ENCODE data around the gene LYPD6B. TPM values are rescaled to one million over a fixed set of nuclear protein-coding genes. Genes with fewer than 3 reads are reported as not detected.

LYPD6B gene
- total RNA-seq, 1 donor from 2014 or later, result not detected

DNA sequence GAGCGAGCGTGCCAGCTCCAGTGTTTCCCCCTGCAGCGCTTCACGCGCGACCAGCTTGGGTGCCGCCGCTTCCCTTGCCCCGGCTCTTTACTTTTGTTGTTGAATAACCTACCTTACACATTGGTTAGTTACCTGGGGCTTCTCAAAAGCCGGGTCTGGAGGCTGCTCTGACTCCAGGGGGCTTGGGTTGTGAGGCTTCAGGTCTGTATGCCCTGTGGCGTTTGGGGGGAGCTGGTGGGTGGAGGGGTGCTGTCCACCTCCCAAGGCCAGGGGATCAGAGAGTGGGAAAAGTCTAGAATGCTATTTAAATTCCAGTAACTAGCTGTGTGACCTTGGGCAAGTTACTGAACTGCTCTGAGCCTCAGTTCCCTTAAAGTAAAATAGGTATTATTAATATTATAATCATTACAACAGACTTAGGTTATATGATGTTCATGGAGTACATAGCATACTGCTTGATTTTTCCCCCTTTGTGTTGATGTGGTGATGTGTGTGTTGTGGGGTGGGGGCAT is 770 bp downstream of the LYPD6B start:
- intact Hi-C loops (cut with micrococcal nuclease), result no loop called here

DNA sequence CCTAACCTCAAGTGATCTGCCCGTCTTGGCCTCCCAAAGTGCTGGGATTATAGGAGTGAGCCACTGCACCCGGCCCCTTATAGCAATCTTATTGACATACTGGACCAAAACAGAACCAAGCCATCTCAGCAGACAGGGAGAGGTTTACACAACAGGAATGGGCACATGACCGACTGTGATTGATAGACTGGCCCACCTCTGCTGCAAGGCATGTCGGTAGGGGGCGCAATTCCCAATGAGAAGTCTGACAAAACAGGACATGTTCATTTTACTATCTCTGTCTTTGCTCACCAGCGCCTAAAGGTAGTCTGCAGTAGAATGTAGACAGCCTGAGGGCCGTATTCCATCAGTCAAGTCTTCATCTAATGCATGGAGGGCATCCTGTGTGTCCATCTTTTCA is 2.0 kb downstream of the LYPD6B start:
- intact Hi-C loops (cut with micrococcal nuclease), result loop anchor here (1.0 kb wide), 1 partner anchor 521 kb away; no protein-coding TSS in a partner anchor

DNA sequence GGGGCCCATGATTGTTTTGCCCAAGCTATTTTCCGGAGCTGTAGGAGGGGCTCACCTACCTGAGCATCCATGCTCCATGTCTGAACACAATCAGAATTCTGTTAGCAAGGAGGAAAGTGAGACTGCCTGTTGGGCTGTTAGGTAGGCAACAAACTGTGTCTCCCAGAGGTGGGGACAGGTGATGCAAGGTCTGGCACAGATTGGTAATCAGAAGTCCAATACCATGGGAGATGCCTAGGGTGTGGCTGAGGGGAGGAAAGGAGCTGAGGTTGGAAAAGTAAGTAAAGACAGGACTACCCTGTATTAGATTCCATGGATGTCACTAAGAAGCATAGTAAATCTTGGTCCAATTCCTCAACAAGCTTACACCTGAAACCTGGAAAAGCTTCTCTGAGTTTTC is 3.0 kb downstream of the LYPD6B start:
- intact Hi-C loops (cut with micrococcal nuclease), result no loop called here

DNA sequence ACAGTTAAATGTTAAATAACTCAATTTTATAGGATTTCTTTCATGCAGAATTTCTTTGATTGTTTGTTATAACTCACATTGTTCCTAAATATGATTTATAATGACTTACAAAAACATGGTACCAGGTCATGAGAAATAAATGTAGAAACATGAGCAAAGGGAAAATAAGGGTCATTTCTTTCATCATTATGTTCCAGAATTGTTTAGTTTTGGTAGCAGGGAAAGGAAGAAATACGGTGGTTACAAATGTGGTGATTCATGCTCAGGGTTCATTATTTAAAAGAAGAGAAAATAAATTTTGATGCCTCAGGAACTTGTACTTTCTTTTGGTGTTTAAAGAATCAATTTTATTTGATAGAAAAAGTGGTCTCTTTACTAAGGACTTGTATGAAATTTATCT is 4.4 kb downstream of the LYPD6B start:
- intact Hi-C loops (cut with micrococcal nuclease), result no loop called here

DNA sequence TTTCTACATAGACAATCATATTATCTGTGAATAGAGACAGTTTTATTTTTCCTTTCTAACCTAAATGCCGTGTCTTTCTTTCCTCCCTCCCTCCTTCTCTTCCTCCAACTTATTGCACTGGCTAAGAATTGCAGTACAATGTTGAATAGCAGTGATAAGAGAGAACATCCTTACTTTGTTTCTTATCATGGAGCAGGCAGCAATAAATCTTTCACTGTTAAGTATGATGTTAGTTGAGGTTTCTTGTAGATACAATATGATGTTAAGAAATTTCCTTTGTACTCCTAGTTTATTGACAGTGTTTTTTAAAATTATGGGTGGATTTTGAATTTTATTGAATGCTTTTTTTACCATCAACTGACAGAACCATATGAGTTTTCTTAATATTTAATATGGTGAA is 6.0 kb downstream of the LYPD6B start:
- intact Hi-C loops (cut with micrococcal nuclease), result no loop called here

DNA sequence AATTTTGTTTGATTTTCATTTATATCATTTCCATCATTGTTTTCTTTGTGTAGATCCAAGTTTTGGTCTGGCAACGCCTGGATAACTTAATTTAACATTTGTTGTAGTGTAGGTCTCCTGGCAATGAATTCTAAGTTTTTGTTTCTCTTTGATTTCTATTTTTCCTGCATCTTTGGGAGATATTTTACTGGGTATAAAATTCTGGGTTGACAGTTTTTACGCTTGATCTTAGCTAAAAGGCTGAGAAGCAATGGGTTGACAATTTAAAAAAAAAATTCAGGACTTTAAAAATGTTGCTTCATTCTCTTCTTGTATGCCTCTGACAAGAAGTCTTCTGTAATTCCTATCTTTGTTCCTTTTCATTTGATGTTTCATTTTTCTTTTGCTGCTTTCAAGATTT is 8.6 kb downstream of the LYPD6B start:
- intact Hi-C loops (cut with micrococcal nuclease), result no loop called here

DNA sequence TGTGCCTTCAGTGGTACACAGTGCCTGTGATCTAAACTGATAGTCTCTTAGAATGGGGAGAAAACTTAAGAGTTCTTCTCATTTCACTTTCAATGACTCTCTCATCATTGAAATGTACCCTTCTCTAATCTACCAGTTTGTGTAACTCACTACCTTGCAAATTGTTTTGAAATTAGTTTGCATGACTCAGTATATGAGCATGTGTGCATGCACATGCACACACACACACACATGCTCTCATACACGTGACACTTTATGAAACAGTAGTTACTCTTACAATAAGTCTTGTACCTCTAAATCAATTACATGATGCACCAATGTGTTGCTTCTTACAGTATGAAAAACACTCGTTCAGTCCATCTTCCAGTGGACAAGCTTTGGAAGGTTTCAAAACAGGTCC is 10.6 kb downstream of the LYPD6B start:
- intact Hi-C loops (cut with micrococcal nuclease), result no loop called here

DNA sequence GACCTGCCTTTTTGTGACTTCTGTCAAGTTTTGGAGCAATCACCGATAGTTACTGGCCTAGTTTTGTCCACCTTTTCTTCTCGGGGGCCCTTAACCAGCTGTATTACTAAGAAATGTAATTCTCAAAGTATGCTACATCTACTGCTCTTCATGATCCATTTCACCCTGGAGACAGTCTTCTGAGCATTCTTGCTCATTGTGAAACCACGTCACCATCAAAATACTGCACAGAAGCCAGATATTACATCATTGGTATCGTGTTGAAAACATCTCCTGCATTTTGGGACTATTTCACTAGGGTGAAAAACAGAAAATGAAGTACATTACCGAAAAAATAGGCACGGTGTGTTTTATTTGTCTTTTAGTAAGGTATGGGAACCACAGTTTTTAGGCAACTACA is 11.7 kb downstream of the LYPD6B start:
- intact Hi-C loops (cut with micrococcal nuclease), result no loop called here

DNA sequence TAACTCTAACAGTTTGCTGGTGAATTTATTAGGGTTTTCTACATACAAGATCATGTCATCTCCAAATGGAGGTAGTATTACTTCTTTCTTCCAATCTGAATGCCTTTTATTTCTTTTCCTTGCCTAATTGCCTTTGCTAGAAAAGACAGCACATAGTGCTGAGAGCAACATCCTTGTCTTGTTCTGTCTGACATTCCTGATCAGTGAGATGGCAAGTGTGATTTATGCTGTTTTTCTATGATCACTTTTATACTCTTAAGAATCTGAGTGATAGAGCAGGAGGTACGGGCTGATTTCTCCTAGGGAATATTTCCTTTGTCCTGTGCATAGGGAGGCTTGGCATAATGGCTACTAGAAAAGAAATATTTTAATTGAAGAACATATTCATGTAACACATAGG is 17.3 kb downstream of the LYPD6B start:
- intact Hi-C loops (cut with micrococcal nuclease), result no loop called here

DNA sequence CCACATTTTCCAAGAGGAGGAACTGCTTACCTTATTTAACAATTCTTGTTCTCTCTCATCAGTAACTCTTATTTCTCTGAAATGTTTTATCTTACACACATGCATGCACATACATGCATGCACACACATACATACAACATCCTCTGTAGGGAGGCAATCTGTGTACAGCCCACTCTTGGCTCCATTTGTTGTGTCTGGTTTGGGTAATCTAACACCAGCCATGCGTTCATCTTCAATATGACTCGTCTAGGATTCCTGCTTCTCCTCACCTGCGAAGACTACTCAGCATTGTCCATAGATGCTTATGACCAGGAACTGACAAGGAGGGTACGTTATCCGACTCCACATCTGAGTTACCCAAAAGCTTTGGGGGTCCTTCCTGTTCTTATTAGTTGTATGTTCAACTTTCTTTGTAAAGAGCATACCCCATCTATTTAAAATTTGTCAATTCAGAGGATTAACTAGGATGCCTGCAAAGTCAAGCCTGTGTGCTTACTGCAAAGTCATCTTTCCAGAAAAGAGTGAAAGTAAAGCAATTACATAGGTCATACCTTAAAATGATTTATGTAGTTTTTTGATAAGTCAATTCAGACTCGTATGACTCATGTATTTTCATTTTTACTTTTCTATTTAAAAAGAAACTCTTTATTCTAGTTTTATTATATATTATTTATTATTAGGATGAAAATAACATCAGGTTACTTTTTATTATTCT is 18.2 kb downstream of the LYPD6B start:
- intact Hi-C loops (cut with micrococcal nuclease), result no loop called here

DNA sequence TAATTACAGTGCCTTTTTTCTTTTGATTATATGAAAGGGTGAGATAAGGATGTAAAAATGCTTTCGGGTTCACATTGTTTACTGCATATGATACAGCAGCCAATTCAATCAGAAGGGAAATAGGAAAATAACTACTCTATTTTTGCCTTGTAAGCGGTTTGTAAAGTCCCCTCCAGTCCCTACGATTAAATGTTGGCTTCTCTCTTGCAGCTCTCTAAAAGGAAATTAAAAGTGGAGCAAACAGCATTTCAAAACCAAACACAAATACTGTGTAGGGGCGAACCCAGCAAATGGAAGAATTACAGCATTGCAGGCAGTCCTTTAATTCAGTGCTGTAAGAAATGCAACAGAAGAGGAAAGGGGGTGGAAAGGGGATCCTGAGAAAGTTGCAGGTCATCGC is 18.9 kb downstream of the LYPD6B start:
- intact Hi-C loops (cut with micrococcal nuclease), result no loop called here

DNA sequence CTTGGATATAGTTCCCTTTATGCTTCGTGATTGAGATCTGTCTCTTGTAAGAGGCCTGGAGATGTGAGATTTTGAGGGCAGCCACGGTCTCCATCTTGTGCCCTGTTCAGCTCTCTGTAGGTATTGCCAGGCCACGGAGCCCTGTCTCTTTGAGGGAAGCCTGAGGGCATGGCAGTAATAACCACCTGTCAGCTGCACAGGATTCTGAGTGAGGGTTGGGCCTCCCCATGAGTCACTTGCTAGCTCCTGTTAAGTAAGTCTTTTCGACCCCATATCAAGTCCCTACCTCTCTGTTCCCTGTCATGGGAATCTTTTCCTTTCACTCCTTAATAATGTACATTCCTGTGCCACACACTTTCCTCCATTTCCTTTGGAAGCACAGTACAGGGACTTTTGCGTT is 20.4 kb downstream of the LYPD6B start:
- intact Hi-C loops (cut with micrococcal nuclease), result no loop called here

DNA sequence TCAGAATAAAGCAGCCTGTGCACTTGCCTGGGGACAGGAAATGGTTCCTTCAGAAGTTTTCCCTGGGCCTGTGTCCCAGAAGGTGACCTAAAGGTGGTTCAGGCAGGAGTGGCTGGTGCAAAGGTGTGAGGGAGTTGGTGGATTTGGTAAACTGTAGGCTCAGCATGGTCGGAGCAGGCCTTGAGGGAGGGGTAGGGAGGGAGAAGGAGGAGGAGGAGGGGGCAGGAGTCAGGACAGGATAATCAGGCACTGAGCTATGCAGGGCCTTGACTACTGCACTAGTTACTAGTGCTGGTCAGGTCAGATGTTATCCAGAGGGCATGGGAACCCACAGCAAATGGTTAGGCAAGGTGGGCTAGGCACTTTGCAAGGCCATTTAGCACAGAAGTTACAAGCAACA is 21.3 kb downstream of the LYPD6B start:
- intact Hi-C loops (cut with micrococcal nuclease), result no loop called here

DNA sequence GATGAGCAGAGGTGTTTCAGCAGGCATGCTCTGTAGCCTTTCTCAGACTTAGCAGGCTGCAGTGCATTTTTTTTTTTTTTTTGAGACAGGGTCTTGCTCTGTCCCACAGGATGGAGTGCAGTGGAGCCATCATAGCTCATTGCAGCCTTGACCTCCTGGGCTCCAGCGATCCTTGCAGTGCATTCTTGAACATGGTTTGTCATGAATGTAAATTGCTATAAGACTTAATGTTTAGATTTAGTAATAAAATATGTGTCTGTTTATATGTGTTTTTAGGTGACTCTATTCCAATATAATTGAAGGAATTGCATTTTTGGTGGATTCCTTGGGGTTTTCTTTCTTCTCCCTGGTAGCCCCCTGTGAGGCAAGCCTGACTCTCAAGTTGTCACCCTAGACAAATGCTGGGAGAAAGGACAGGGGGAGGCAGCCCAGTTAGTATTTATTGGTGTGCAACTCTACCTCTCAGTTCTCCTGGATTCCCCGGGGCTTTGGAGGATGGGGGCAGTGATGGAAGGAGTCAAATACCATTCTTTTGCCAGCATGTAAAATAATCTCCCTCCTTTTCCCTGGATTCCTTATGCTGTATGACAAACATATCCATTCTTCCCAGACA is 22.7 kb downstream of the LYPD6B start:
- intact Hi-C loops (cut with micrococcal nuclease), result no loop called here

DNA sequence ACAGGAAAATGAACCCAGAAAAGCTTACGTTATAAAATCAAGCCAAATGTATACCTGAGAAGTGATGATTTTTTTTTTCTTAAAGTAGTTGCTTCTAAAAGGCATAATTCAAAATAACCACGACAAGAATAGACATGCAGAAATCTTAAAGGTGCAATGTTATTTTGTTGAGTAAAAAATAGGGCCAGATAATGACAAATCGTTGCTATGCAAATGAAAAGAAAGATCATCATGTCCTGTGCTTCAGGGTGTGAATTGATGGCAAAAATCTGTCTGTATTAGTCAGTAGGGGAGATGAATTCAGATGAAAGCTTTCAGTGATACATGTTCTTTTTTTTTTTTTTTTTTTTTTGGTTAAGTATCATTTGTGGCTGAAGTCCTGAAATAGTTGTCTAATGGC is 24.0 kb downstream of the LYPD6B start:
- intact Hi-C loops (cut with micrococcal nuclease), result no loop called here

DNA sequence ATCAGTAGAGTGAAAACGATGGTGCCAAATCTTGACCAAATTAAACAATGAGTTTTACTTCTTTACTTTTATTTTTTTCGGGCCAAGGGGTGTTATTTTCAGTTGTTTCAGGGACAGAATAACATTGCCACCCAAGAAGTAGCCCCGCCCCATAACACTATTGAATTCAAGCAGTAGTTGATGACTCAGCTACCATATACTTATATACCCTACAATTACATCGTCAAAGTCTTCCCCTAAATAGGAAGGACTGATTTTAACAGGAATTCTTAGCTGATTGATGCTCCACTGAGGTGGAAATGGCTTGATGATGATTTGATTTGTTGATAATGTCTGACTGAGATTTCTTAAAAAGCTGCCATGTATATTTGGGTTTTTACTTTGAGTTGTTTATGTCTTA is 24.7 kb downstream of the LYPD6B start:
- intact Hi-C loops (cut with micrococcal nuclease), result no loop called here

DNA sequence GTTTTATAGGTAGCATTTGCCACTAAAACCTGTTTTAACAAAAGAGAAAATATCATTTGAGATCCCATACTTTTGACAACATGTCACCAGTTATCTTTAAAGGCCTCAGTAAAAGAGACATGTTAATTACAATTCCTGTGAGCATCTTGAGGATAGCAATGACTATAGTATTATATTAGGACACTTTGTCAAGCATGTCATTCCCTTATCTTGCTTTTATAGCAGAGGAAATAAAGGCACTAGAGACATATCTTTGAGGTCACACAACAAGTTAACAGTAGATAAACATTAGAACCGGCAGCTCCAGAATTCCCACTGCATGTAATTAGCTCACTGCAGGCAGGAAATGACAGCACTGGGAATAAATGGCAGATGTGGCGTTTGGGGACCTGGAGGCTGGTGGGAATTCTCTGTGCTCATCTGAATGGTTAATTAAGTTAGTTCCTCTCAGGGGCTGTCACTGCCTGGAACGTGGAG is 25.9 kb downstream of the LYPD6B start:
- intact Hi-C loops (cut with micrococcal nuclease), result no loop called here

DNA sequence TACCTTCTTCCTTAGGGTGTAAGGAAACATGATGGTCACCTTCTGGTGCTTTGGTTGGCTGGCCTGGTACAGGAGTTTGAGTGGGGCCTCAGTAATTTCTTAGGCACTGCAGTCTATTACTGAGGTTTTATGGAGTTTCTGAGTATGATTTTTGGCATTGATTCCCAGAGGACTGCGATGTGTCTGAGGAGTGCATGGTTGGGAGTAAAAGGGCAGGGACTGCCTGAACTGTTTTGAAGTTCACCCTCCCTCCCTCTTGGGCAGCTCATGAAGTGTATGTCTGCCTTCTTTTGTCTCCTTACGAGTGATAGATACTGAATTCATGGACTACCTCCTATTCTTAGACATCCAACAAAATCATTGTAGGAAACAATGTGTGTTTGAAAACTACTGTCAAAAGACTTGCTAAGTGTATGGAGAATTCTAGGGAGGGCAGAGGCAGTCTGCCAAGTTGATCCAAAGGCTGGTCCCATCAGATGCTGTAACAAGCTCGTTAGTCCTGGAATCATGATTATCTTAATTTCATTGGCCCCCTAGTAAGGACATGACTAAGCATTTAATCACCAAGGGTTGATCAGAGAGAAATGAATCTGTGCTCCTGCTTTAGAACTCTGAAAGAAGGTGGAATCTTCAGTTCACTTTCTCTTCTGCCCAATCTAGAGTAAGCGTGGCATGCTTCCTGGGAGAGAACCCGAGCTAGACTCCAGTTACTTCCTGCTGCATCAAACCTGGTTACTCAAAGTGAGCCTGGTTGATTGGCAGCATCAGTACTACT is 26.5 kb downstream of the LYPD6B start:
- intact Hi-C loops (cut with micrococcal nuclease), result no loop called here

DNA sequence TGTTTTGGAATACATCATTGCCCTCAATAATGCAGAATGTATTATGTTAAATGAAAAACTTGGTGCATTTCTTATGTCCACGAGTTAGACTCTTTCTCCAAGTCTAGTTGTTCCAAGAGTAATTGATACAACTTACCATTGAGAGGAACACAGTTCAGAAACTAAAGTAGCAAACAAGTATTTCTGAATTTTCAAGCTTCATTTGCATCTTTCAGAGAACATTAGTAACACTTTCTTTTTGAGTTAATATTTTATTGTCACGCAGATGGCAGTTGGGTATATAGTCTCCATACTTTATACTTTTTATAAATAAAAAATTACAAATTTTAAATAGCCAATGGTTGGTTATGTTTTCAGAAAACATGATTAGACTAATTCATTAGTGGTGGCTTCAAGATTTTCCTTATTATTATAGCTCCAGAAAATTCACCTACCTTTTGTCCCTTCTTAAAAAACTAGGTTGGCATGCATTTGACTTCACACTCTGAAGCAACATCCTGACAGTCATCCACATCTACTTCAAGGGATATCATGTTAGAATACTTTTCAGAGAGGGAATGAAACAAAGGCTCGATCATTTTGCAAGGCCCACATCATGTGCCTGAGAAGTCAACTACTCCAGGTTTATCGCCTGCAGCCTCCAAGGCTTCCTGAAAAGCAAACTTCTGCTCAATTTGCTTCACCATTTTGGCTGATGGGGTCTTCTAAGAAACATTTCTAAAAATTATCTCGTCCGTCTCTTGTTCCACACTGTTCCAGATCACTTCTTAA is 29.9 kb downstream of the LYPD6B start:
- intact Hi-C loops (cut with micrococcal nuclease), result no loop called here

DNA sequence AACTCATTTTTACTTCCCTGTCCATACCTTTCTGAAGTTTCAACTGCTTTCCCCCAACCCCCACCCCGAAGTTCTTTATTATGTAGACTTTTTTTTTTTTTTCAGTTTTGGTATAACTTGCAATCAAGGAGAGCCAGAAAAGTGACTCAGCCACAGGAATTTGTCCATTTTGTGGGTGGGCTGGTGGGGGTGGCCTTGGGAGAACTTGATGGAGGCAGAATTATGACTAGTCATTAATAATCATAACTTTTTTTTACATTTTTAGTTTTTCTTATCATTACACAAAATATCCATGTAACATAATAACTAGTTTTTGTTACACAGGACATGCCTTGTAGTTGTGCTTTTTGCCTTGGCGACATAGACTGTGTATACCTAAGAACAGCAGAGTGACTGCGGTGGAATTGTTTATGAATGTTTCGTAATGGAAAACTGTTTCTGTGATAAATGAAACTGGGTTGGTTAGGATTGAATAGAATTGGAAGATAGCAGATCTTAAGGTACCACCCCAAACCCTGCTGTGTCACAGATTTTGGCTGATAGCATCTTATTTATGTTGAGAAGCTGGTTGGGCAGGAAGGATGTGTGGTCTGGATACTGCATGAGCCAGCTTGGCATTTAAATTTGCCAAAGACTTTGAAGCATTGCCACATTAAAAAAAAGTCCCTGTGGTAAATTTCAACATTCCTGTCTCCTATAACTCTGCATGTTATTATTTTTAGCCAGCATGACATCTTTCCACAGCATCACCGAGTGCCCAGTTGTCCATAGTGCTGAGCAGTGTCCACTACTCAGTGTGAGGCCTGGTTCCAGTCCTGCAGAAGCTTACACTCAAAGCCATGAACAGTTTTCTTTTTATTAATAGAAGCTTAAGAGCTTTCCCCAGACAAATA is 30.7 kb downstream of the LYPD6B start:
- intact Hi-C loops (cut with micrococcal nuclease), result loop anchor here (1.0 kb wide), 2 partner anchors 424 to 1049 kb away; partner anchors contain the start of gene ORC4
